ENCODE data around the gene ABCC1. TPM values are rescaled to one million over a fixed set of nuclear protein-coding genes. Genes with fewer than 3 reads are reported as not detected.
"Not testable (repeated sequence)": the region's sequence is repeated elsewhere in the genome, so short reads cannot be mapped to it uniquely, and the experiment has no call there.

Gene ABCC1
- total RNA-seq, 1 donor from 2014 or later = 18.1 TPM

GRCh38 chr16:15952265-15952711 is 2.9 kb downstream of the ABCC1 start:
- H3K4me3 ChIP-seq (ENCODE audit: low read depth, low read length) = no peak overlapping the region
- DNase-seq (ENCODE audit: low read depth) = no peak
- TF ChIP-seq CTCF (conservative IDR thresholded peaks at IDR 0.05; ENCODE audit: low read depth, low read length) = no peak

GRCh38 chr16:15953477-15953876 is 4.1 kb downstream of the ABCC1 start:
- no peak for TF ChIP-seq CTCF (conservative IDR thresholded peaks at IDR 0.05; ENCODE audit: low read depth, low read length)
- H3K4me3 ChIP-seq (ENCODE audit: low read depth, low read length) = no peak overlapping the region
- DNase-seq (ENCODE audit: low read depth) = no peak

- DNase-seq (ENCODE audit: low read depth) = no peak
- no peak for TF ChIP-seq CTCF (conservative IDR thresholded peaks at IDR 0.05; ENCODE audit: low read depth, low read length)
- no peak overlapping the region for H3K4me3 ChIP-seq (ENCODE audit: low read depth, low read length)
These were observed 4.8 kb downstream of the ABCC1 start for GRCh38 chr16:15953929-15954813.

GRCh38 chr16:15954814-15955151 is 5.4 kb downstream of the ABCC1 start:
- no peak for DNase-seq (ENCODE audit: low read depth)
- H3K4me3 ChIP-seq (ENCODE audit: low read depth, low read length) = no peak overlapping the region
- no peak for TF ChIP-seq CTCF (conservative IDR thresholded peaks at IDR 0.05; ENCODE audit: low read depth, low read length)

- H3K4me3 ChIP-seq (ENCODE audit: low read depth, low read length) = no peak overlapping the region
- DNase-seq (ENCODE audit: low read depth) = no peak
- no peak for TF ChIP-seq CTCF (conservative IDR thresholded peaks at IDR 0.05; ENCODE audit: low read depth, low read length)
These were observed 6.0 kb downstream of the ABCC1 start for GRCh38 chr16:15955425-15955824.

GRCh38 chr16:15956106-15956505 is 6.7 kb downstream of the ABCC1 start:
- not testable (repeated sequence) for DNase-seq (ENCODE audit: low read depth); H3K4me3 ChIP-seq (ENCODE audit: low read depth, low read length)

GRCh38 chr16:15958703-15959348 is 9.4 kb downstream of the ABCC1 start:
- no peak for TF ChIP-seq CTCF (conservative IDR thresholded peaks at IDR 0.05; ENCODE audit: low read depth, low read length)
- H3K4me3 ChIP-seq (ENCODE audit: low read depth, low read length) = no peak overlapping the region
- DNase-seq (ENCODE audit: low read depth) = no peak

Measured in epithelial cell of proximal tubule (primary cell).